Activated naive CD8-positive, alpha-beta T cell treated with anti-CD3 and anti-CD28 coated beads, Interleukin-2, amount 50 U/mL, for 16 hours (primary cell): ENCODE data around the gene MIF4GD.

ENCODE experiments used
- DNase-seq: peaks from one replicate; pipeline ENCODE4 v3.0.0-alpha.2; 2020; ENCODE audit warnings: low read depth, low spot score

Gene MIF4GD

GRCh38 chr17:75232786-75233185 is 38.2 kb downstream of the MIF4GD start:
- no peak for DNase-seq

- DNase-seq, result no peak
Measured at GRCh38 chr17:75231741-75232464, 39.1 kb downstream of the MIF4GD start.

- no peak for DNase-seq
Measured at GRCh38 chr17:75231071-75231470, 40.0 kb downstream of the MIF4GD start.

- no peak for DNase-seq
Measured at GRCh38 chr17:75228847-75229246, 42.2 kb downstream of the MIF4GD start.

- no peak for DNase-seq
Measured at GRCh38 chr17:75228305-75228704, 42.7 kb downstream of the MIF4GD start.

GRCh38 chr17:75227729-75228128 is 43.3 kb downstream of the MIF4GD start:
- DNase-seq, result no peak

- no peak for DNase-seq
Measured at GRCh38 chr17:75225016-75225415, 46.0 kb downstream of the MIF4GD start.

- no peak for DNase-seq
Measured at GRCh38 chr17:75219815-75220214, 51.2 kb downstream of the MIF4GD start.

GRCh38 chr17:75218131-75218530 is 52.9 kb downstream of the MIF4GD start:
- no peak for DNase-seq
